GM21381 (cell line): ENCODE data around the gene ZDHHC24.
"Not testable (repeated sequence)": the region's sequence is repeated elsewhere in the genome, so short reads cannot be mapped to it uniquely, and the experiment has no call there.

Experiments used
- ATAC-seq: cut with Tn5 transposase; IDR thresholded peaks from one replicate; pipeline ENCODE4 v1.9.1; 2021; ENCODE audit warnings: mild to moderate bottlenecking, moderate library complexity; ENCODE audit not compliant: unreplicated experiment

The ZDHHC24 gene, protein sequence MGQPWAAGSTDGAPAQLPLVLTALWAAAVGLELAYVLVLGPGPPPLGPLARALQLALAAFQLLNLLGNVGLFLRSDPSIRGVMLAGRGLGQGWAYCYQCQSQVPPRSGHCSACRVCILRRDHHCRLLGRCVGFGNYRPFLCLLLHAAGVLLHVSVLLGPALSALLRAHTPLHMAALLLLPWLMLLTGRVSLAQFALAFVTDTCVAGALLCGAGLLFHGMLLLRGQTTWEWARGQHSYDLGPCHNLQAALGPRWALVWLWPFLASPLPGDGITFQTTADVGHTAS

GRCh38 chr11:66545701-66546367, at the start of gene ZDHHC24:
TSS of gene ZDHHC24 (minus strand) at chr11:66546048. CDS start at chr11:66546003, 45 bp downstream.
- peak; percentile 82 for ATAC-seq

DNA sequence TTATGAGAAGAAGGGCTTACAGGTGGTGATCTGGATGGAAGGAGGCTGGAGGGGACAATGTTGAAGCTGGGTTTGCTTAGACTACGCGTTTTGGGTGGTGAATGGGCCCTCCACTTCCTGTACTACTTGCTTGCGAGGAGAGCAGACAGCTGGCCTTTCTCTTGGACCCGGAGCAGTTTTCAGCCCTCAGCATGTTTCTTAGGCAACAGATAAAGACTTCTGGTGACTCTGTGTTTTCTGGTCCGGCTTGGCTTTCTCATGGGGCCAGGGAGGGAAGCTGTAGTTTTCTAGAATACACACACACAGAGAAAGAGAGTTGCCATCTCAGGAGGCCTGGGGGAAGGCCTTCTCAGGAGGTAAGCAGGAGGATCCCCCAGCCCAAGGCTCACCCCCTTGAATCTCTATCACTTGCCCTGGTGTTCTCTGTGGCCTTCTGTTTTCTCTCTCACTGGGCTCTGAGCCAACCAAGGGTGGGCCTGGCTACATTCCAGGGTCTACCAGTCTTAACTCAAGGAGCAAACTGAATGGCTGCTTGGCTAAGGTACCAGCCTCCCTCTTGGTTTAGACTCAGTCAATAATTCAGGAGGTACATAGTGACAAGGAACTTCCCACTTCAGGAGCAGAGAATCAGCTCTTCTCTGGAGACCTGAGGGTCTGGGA, 49.5 kb upstream of the ZDHHC24 start:
- ATAC-seq = no peak

GRCh38 chr11:66593650-66594049, 47.8 kb upstream of the ZDHHC24 start:
- no peak for ATAC-seq

GRCh38 chr11:66593303-66593635, 47.4 kb upstream of the ZDHHC24 start:
- ATAC-seq = no peak

DNA sequence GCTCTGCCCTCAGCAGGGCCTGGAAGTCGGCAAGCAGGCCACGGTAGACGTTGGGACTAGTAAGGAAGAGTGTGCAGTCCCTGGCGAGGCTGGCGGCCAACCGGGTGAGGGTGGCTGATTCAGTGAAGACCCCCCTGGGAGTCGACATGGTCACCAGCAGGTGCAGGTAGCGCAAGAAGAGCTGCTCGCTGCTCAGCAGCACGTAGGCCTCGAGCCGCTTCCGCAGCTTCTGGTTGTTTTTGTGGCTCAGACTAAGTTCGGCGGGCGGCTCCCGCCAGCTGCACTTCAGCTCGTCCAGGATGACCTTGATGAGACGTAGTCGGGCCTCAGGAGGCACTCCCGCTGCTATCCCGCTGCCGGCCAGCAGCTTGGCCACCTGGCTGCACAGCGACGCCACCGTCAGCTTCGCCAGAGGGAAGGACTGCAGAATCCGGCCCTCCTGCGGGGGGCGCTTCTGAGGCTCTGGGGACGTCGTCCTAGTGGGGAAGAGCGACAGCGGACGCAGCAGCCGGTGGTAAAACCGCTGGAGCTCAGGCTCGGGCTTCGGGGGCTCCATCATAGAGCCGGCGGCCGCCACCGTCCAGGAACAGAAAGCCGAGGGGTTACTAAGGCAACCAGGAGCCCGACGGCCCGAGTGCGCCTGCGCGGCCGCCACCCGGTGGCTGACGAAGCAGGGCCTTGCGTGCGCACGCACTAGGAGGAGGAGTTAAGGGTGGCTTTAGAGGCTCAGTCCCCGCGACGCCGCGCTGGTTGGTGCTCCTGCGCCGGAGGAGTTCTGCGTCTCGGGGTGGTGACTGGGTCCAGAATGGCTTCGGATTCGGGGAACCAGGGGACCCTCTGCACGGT, 46.8 kb upstream of the ZDHHC24 start, which contains the start of the genes CCDC87 and CCS:
TSS of gene CCDC87 (minus strand) at position 607 of the 846 bp plus-strand sequence. CDS start at position 559, 48 bp downstream.
TSS of gene CCS (plus strand) at position 729 of the 846 bp plus-strand sequence. CDS start at position 806, 77 bp downstream.
- peak; percentile 90 for ATAC-seq

GRCh38 chr11:66591175-66591574, 45.3 kb upstream of the ZDHHC24 start:
- ATAC-seq = no peak

DNA sequence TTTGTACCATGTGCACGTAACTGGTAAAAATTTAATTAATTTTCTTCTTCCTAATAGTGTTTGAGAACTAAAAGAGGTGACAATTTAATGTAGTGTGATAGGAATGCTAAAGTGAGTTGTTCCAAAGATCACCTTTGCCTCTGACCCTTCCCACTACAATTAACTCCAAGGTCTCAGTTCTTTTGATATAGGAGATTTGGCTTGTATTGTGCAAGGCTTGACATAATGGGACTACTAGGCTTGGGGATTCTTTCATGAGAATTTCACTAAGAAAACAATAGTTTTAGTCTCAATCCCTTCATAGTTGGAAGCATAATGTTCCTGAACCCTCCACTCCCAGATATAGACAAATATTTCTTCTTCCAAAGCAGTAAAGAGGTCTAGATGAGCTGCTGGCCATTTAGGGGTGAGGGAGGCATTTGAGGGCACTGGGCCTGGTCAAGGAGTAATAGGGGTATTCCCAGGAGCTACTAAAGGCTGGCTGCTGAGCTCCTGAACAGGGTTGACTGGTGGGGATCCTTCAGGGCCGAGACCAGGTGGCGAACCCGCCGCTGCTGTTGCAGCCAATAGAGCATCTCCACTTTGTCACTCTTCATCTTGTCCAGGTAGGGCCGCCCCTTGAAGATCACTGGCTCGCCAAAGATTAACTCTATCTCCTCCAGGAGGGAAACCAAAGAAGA, 44.3 kb upstream of the ZDHHC24 start:
- no peak for ATAC-seq

GRCh38 chr11:66589315-66589714, 43.5 kb upstream of the ZDHHC24 start:
- ATAC-seq = not testable (repeated sequence)

- ATAC-seq = no peak
These were observed 40.3 kb upstream of the ZDHHC24 start for GRCh38 chr11:66586136-66586535.

DNA sequence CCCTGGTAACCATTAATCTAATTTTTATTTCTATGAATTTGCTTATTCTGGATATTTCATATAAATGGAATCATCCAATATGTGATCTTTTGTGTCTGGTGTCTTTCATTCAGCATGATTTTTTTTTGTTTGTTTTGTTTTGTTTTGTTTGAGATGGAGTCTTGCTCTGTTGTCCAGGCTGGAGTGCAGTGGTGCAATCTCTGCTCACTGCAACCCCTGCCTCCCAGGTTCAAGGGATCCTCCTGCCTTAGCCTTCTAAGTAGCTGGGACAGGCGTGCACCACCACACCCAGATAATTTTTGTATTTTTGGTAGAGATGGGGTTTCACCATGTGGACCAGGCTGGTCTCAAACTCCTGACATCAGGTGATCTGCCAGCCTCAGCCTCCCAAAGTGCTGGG, 39.6 kb upstream of the ZDHHC24 start:
- ATAC-seq = not testable (repeated sequence)

- ATAC-seq = not testable (repeated sequence)
These were observed 36.8 kb upstream of the ZDHHC24 start for GRCh38 chr11:66582565-66583147.

- no peak for ATAC-seq
These were observed 35.4 kb upstream of the ZDHHC24 start for GRCh38 chr11:66581261-66581660.

GRCh38 chr11:66580803-66581202, 35.0 kb upstream of the ZDHHC24 start:
- no peak for ATAC-seq

- ATAC-seq = no peak
These were observed 33.3 kb upstream of the ZDHHC24 start for GRCh38 chr11:66579017-66579606.

GRCh38 chr11:66570850-66571180, 25.0 kb upstream of the ZDHHC24 start:
- no peak for ATAC-seq

- no peak for ATAC-seq
These were observed 24.4 kb upstream of the ZDHHC24 start for GRCh38 chr11:66570079-66570849.

- ATAC-seq = no peak
These were observed 23.2 kb upstream of the ZDHHC24 start for GRCh38 chr11:66569076-66569475.

- no peak for ATAC-seq
These were observed 22.5 kb upstream of the ZDHHC24 start, which contains the start of gene CTSF for GRCh38 chr11:66568124-66568916. TSS of gene CTSF (minus strand) at chr11:66568606. CDS start at chr11:66568486, 120 bp downstream.
